K562 (cell line): ENCODE results near the gene PDPK1. TPM values are rescaled to one million over a fixed set of nuclear protein-coding genes. Genes with fewer than 3 reads are reported as not detected.

Experiments
- CTCF ChIP-seq, 3 experiments: IDR thresholded peaks in 2 of 3; conservative IDR thresholded peaks in 1 of 3; 2 replicates each; pipeline ENCODE4 v1.5.1; 2011 to 2012; ENCODE audit warnings: low read length in 3 of 3, mild to moderate bottlenecking in 3 of 3, control low read depth in 2 of 3, improper control_type of control experiment in 1 of 3, inconsistent platforms in 1 of 3, low read depth in 1 of 3, mixed read lengths in 1 of 3, moderate library complexity in 1 of 3; ENCODE audit not compliant: insufficient read depth in 2 of 3
- GMEB1 ChIP-seq: fragments of 250-450 bp; sonication (Bioruptor Pico); IDR thresholded peaks from 2 replicates; pipeline ENCODE4 v1.4.0; 2020; ENCODE audit warnings: mild to moderate bottlenecking
- HDAC8 ChIP-seq: fragments of 450-650 bp; IDR thresholded peaks from 2 replicates; pipeline ENCODE4 v1.6.1; 2016; ENCODE audit warnings: mild to moderate bottlenecking, missing genetic modification characterization, moderate library complexity, missing compliant biosample characterization
- KAT2B ChIP-seq: IDR thresholded peaks from one replicate; pipeline ENCODE4 v1.6.1; 2012; ENCODE audit warnings: low read depth, mild to moderate bottlenecking, control low read depth, inconsistent platforms, low read length, moderate library complexity
- MYC ChIP-seq, 2 experiments: fragments of 250-450 bp in 1 of 2; sonication (Bioruptor Pico) in 1 of 2; IDR thresholded peaks; 2 replicates each; pipeline versions ENCODE4 v1.5.1 to v1.6.1; 2012 to 2021; ENCODE audit warnings: low read depth in 2 of 2, borderline replicate concordance in 1 of 2, improper control_type of control experiment in 1 of 2, low read length in 1 of 2, mild to moderate bottlenecking in 1 of 2, moderate library complexity in 1 of 2
- PCBP2 ChIP-seq: fragments of 200-400 bp; formaldehyde crosslinking; IDR thresholded peaks from 2 replicates; pipeline ENCODE4 v1.6.1; 2018; ENCODE audit warnings: low read length, low read depth, mild to moderate bottlenecking, moderate library complexity; ENCODE audit not compliant: poor library complexity, severe bottlenecking
- POU5F1 ChIP-seq: fragments of 150-350 bp; IDR thresholded peaks from 2 replicates; pipeline ENCODE4 v1.6.1; 2014; ENCODE audit warnings: borderline replicate concordance, low read length, low read depth, mild to moderate bottlenecking; ENCODE audit not compliant: partially characterized antibody
- SMAD3 ChIP-seq: fragments of 450-650 bp; formaldehyde crosslinking; conservative IDR thresholded peaks from 2 replicates; pipeline ENCODE4 v1.4.0; 2020; ENCODE audit warnings: mild to moderate bottlenecking
- SNRNP70 ChIP-seq: fragments of 200-400 bp; formaldehyde crosslinking; optimal IDR thresholded peaks from 2 replicates; pipeline ENCODE3; 2017; ENCODE audit warnings: low read depth, low read length
- TOE1 ChIP-seq, 2 experiments: fragments of 450-650 bp in 1 of 2; sonication (generic) in 1 of 2; formaldehyde crosslinking in 1 of 2; IDR thresholded peaks; 2 replicates each; pipeline versions ENCODE4 v1.7.1 to v1.8.0; 2016 to 2022; ENCODE audit warnings: borderline replicate concordance in 2 of 2, mild to moderate bottlenecking in 2 of 2, antibody characterized with exemption in 1 of 2, inconsistent platforms in 1 of 2, low read depth in 1 of 2, missing genetic modification reagents in 1 of 2, moderate library complexity in 1 of 2
- ZBTB11 ChIP-seq, 3 experiments: fragments of 200-800 bp in 1 of 3; fragments of 250-450 bp in 1 of 3; fragments of 450-650 bp in 1 of 3; sonication (Bioruptor Pico) in 1 of 3; sonication (Bioruptor generic) in 1 of 3; formaldehyde crosslinking in 1 of 3; IDR thresholded peaks; 2 replicates each; pipeline versions ENCODE4 v1.6.1 to v1.8.0; 2016 to 2022; ENCODE audit warnings: mild to moderate bottlenecking in 2 of 3, missing genetic modification characterization in 2 of 3, missing compliant biosample characterization in 1 of 3, moderate library complexity in 1 of 3
- ZFPM2 ChIP-seq: fragments of 250-450 bp; sonication (Bioruptor Pico); IDR thresholded peaks from 2 replicates; pipeline ENCODE4 v1.5.1; 2022; ENCODE audit warnings: mild to moderate bottlenecking
- ZNF146 ChIP-seq: IDR thresholded peaks from one replicate; pipeline ENCODE4 v1.6.1; 2018; ENCODE audit warnings: missing compliant biosample characterization; ENCODE audit not compliant: unreplicated experiment
- polyA plus RNA-seq, 8 experiments: library from polyadenylated mRNA; depleted of rRNA in 4 of 8; stranded (reverse) in 5 of 8; unstranded in 3 of 8; fragments of >200 nt; fragmentation: Nextera tagmentation in 2 of 8; fragmentation: Illumina TruSeq in 1 of 8; extraction: Ambion mirVana in 2 of 8; extraction: Trizol in 1 of 8; gene quantifications; 2 replicates each; pipeline versions ENCODE4 v1.2.1 to v1.2.3, GENCODE V29; 2011 to 2014; ENCODE audit warnings: inconsistent platforms in 1 of 8, missing spikeins in 1 of 8
- total RNA-seq, 7 experiments: library from RNA; depleted of rRNA in 6 of 7; stranded (reverse); fragments of >200 nt in 6 of 7; fragmentation: Illumina TruSeq in 2 of 7; extraction: Trizol in 2 of 7; gene quantifications; 2 replicates each; pipeline versions ENCODE4 v1.2.1 to v1.2.3, GENCODE V29; 2011 to 2021; ENCODE audit warnings: low replicate concordance in 1 of 7
- TF ChIP-seq, protein P1 (sequence below): fragments of 450-650 bp; IDR thresholded peaks from 2 replicates; pipeline ENCODE4 v1.6.1; 2018; ENCODE audit warnings: mild to moderate bottlenecking, low read depth; ENCODE audit not compliant: partially characterized antibody

PDPK1 gene
- total and polyA plus RNA-seq, 9 of the 15 experiments (the other 6 are each of a cell fraction or from before 2014, with no cell fraction given): 4.0 to 37.2 (median 18.7) TPM

DNA sequence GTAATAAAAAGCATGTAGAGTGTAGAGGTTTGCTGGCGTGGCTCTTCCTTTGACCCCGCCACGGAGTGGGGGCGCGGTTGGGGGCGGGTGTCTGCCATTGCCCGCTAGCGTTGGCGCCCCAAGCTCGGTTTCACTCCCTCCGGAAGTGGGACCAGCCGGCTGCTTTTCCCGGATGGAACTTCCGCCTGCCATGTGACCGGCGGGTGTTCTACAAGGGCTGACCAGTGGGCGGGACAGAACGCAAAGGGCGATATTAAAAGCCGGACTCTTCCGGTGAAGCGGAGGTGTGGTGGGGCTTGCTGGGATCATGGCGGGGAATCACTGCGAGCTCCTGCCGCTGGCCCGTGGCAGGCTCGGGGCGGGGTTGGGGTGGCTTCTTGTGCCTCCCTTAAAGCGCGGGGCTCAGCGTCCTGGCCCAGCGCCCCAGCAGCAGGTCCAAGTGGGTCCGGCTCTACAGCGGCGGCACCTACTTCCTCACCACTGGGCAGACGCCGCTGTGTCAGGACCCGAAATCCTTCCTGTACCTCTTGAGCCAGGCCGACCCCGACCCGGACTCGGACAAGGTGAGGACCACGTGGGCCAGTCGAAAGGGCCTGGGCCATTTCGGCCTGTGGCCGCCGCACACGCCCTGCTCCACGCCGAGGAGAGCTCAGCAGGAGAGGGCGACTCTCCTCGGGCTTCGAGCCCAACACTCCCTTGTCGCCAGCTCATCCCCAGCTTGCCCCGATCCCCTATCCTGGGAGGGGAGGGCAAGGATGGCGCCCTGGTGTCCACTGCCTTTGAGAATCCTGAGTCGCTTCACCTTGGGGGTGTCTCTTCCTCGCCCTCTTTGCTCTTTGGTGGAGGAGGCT lies 65.6 kb downstream of the PDPK1 start (continued):
- TF ChIP-seq SNRNP70 (no peak), KAT2B (no peak), ZNF146 (no peak), HDAC8 (peak; percentile 32; the same call in 1 of the 2 replicates), MYC (IDR thresholded peaks at IDR 0.05; ENCODE audit: low read depth, low read length) (peak; percentile 99), MYC (CRISPR knock-in tag; IDR thresholded peaks at IDR 0.05; ENCODE audit: borderline replicate concordance, low read depth) (peak; percentile 85), ZFPM2 (CRISPR knock-in tag) (0 out of 2 replicates have a peak, but pooled peaks have one; percentile 79), ZBTB11 (CRISPR knock-in tag; IDR thresholded peaks at IDR 0.05) (peak; percentile 95 to 99 (median 99)), PCBP2 (no peak), GMEB1 (CRISPR knock-in tag) (peak; percentile 57), SMAD3 (CRISPR knock-in tag) (peak; percentile 71; the same call in 1 of the 2 replicates), CTCF (IDR thresholded peaks at IDR 0.05 in 2 of 3, conservative IDR thresholded peaks at IDR 0.05 in 1 of 3; ENCODE audit: insufficient read depth in 2 of 3, low read depth in 1 of 3, low read length in 3 of 3) (peak in 1 of 3 experiments; percentile 13; a peak in 3 of 6 replicates), TOE1 (IDR thresholded peaks at IDR 0.05; ENCODE audit: borderline replicate concordance) (peak; percentile 92), TOE1 (CRISPR knock-in tag; IDR thresholded peaks at IDR 0.05; ENCODE audit: borderline replicate concordance, low read depth) (no peak), POU5F1 (no peak)
- TF ChIP-seq, protein P1, sequence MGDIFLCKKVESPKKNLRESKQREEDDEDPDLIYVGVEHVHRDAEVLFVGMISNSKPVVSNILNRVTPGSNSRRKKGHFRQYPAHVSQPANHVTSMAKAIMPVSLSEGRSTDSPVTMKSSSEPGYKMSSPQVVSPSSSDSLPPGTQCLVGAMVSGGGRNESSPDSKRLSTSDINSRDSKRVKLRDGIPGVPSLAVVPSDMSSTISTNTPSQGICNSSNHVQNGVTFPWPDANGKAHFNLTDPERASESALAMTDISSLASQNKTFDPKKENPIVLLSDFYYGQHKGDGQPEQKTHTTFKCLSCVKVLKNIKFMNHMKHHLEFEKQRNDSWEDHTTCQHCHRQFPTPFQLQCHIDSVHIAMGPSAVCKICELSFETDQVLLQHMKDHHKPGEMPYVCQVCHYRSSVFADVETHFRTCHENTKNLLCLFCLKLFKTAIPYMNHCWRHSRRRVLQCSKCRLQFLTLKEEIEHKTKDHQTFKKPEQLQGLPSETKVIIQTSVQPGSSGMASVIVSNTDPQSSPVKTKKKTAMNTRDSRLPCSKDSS: no peak
